HG03571 (cell line): Measurements from ENCODE around the gene VIPR1.
"Not testable (repeated sequence)": the region's sequence is repeated elsewhere in the genome, so short reads cannot be mapped to it uniquely, and the experiment has no call there.

Experiments used
- ATAC-seq: cut with Tn5 transposase; IDR thresholded peaks from one replicate; pipeline ENCODE4 v1.9.1; 2021; ENCODE audit not compliant: unreplicated experiment

Gene VIPR1

DNA sequence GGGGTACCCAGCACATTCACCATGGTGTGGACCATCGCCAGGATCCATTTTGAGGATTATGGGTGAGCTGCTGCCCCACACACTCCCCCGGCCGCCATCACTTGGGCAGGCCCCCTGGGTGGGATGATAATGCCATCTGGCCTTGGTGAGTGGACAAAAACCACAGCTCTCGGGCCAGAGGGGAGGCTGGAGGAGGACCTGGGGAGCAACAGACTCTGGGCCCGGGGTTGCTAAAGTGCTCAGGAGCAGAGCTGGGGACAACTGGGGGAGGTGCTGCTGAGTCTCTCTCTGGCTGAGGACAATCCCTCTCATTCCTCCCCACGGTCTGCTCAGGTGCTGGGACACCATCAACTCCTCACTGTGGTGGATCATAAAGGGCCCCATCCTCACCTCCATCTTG lies 29.0 kb downstream of the VIPR1 start:
- no peak for ATAC-seq

DNA sequence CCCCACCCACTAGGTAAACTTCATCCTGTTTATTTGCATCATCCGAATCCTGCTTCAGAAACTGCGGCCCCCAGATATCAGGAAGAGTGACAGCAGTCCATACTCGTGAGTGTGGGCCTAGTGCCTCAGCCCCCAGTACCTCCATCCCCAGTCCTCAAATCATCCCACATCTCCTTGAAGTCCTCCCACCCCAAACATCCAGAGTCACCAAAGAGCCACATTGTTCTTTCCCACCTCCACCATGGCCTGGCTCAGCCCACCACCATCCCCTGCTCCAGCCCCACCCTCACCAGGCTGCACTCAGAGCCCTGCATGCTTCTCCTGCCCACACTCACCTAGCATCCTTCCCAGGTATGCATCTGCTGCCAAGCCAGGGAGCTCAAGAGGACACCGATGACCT lies 29.8 kb downstream of the VIPR1 start:
- ATAC-seq = no peak

DNA sequence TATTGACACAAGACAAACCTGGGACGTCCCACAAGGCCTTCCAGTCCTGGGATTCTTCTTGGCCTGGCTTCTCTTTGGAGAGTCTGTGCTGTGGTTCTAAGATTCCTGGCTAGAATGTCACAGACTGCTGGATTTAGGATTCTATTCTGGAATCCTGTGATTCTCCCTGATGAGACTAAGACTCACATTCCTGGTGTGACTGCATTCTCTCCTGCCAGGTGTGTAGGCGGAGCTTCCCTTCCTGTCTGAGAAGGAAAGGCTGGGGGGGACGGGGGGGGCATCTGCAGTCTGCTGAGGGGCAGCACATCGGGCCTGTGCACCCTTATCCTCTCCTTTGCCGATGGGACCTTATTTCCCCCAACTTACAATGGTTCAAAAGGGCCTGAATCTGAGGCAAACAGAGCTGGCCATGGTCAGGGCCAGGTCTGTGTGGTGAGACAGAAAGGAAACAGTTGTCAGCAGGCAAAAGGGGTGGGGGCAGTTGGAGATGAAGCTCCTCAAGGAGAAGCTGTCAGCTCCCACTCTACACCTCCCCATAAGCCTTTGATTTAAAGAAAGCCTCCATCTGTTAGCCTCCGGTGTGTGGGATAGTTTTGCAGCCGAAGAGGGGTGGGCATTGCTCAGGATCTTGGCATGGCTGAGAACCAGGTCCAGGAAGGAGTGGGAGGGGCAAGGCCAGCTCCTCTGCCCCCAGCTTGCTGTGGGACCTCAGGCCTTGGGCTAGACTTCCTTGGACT lies 30.9 kb downstream of the VIPR1 start:
- ATAC-seq = no peak

- no peak for ATAC-seq
Measured at GRCh38 chr3:42535981-42536784, 33.7 kb downstream of the VIPR1 start.

DNA sequence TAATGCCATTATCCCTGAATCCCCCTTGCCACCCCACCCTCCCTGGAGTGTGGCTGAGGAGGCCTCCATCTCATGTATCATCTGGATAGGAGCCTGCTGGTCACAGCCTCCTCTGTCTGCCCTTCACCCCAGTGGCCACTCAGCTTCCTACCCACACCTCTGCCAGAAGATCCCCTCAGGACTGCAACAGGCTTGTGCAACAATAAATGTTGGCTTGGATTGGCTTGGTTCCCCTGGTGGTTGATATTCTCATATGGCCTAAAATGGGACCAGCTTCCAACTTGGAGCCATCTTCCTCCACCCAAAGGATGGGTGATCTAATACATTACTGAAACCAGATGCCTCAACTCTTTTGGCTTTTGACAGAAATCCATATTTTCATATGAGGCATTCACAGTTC lies 34.9 kb downstream of the VIPR1 start:
- ATAC-seq = no peak

DNA sequence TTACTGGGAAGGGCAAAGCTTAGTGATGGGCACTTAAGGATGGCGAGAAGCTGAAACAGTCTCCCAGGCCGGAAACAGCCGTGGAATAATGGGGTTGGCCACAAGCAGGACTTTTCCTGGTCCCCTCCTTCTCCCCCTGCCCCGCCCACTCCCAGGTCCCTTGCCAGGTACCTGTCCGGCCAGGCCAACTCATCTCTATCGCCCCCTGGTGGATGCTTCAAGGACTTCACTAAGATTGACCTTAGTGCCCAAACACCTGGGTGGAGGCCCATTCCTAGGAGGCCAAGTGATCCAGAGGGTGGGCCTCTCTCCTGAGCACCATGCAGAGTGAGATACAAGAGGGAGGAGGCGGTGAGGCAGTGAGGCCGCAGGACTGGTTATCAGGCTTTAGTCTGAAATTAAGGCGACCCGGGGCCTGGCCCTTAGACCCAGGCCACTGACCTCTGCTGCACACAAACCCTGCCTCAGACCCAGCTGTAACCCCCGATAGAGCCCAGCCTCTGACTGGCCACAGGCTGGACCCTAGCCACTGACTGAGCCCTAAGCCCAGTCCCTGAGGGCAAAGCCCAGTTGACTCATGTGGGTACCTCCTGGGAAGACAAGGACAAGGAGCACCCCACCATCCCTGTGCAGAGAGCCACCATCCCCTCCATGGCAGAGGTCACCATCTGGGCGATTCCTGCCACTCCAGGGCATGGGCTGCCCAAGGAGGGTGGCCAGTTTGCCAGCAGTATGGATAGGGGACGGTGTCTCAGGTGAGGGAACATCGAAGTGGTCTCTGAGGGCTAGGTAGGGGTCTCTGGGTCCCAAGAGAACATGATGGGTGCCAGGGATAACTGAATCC lies 37.6 kb downstream of the VIPR1 start:
- ATAC-seq = no peak

DNA sequence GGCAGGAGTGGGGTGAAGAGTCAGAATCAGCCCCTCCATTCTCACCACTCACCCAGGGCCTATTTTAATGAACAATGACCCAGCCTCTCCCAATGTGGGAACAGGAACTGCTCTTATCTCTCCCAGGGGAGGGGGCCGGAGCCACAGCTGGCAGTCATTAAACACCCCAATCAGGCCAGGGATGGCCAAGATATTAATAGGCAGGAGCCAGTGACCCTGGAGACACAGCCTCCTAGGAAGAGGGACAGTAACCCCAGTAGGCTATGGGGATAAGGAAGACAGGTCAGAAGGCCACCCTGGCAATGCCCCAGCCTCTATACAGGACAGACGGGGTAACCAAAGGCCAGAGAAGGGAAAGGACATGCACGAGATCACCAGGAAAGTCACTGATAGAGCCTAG lies 38.6 kb downstream of the VIPR1 start:
- no peak for ATAC-seq

DNA sequence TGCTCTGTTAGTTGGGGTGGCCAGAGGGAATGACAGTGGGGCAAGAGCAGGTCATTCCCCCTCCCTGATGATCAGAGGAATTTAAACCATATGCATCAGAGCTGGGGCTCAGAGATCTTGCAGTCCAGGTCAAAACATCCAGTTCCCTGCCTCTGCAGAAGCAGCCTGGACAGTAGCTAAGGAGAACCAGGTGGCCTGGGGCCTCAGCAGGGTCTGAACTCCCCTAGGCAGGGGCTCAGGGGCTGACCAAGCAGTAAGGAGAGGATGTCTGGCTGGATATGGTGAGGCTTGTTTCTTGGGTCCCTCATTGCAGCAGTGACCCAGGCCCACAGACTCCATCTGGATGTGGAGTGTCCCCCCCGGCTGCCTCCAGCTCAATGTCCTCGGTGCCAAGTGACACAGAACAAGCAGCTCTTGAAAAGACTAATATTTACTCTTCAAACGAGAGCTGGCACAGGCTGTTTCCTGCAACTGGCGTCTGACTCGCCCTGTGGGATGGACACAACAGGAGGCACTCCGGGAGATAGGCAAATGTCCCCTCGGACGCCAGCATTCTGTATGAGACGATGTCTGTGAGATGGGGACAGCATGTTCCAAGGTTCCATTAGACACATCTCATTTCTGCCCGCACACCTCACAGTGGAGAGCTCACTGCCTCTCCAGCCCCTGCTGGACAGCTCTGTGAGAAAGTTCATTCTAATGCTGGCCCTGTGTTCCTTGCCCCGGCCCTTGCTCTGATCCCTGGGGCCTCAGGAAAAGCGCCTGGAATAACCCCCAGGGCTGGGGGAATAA lies 42.2 kb downstream of the VIPR1 start:
- ATAC-seq = no peak

DNA sequence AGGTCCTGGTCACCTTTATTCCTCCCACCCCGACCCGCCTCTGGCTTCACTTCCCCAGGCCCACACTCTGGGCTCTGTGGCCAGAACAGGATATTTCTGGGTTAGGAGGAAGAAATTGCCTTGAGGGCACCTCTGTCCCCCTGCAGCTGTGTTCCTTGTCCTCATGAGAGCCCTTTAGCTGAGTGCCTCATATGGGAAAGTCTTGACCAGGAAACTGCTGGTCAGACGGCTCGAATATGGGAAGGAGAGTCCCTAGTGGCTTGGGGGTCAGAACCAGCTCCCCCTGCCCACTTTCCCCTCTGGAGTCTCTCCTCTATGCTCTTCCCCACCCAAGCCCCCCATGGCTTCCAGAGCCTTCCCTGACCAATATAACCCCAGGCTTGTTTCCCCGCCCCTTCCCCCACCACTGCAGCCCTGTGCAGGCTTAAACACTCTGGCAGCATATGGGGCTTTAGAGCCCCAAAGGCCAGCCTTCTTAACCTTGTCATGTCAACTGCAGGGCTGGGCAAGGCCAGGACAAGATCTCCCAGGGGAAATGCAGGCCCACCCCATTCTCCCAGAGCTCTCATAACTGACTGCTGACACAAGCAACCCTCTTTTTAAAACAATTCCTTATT lies 42.9 kb downstream of the VIPR1 start:
- ATAC-seq = no peak

GRCh38 chr3:42546691-42547213 lies 44.3 kb downstream of the VIPR1 start:
- no peak for ATAC-seq

- ATAC-seq = no peak
Measured at GRCh38 chr3:42547401-42547945, 45.0 kb downstream of the VIPR1 start.

DNA sequence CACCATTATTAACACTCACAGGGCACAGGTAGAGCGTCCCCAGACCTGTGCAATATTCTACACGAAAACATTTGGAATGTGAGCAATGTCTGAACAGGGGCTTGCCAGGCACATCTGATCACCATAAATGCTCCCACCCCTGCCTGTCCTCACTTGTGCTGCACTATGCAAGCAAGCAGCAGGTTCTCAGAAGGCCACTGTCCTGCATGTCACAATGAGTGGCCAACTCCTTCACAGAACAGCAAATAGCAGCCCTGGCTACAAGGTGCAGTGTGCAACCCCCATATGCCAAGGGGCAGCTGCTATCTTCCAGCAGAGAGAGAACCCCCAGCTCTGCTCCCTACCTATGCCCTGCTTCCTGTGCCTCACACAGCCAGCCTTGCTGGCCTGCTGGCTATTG lies 46.7 kb downstream of the VIPR1 start:
- ATAC-seq = no peak

GRCh38 chr3:42550250-42550649 lies 47.8 kb downstream of the VIPR1 start:
- no peak for ATAC-seq

- ATAC-seq = no peak
Measured at GRCh38 chr3:42552830-42553229, 50.4 kb downstream of the VIPR1 start.

GRCh38 chr3:42556089-42556632 lies 53.7 kb downstream of the VIPR1 start:
- peak; percentile 94 for ATAC-seq

GRCh38 chr3:42556817-42557216 lies 54.4 kb downstream of the VIPR1 start:
- not testable (repeated sequence) for ATAC-seq

GRCh38 chr3:42557854-42558253 lies 55.4 kb downstream of the VIPR1 start:
- ATAC-seq = no peak

DNA sequence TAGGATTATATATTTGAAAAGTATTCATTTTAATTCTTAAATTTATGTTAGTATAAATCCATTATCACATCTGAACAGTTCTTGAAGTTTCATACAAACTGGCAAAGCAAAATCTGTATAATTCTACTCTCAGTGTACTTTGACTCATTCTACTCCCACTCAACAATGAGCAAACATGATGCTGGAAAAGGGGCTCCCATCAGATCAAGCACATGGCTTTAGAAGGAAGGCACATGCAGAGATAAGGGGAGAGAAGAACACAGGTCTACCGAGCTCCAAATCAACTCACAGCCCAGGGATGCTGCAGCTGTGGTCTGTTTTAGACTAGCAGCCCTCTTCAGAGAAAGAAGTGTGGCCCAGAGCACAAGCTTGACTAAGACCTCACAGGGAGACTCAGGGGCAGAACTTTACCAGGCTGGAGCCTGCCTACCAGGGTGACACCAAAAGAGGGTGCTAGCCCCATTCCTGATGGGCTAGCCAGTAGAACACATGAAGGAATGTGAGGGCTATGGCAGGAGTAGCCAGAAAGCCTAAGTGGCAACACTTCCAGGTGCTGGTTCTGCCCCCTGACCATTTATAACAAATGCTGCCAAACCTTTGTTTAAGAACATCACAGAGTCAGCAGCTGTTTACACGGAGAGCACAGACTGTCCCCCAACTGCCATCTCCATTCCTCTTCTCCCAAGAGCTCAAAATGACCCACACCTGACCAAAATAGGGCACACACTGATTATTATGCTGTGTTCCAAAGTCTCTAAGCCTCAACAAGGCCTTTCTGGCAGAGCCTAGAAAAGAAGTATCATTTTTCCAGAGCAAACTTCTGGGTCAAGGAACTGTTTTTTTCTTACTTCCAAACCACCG lies 59.8 kb downstream of the VIPR1 start:
- ATAC-seq = no peak
